ENCODE measurements around the gene STXBP3.
A peak's percentile ranks its signal among the peaks of the same experiment; 100 is the strongest.

Gene STXBP3

GRCh38 chr1:108708691-108709660 is 37.5 kb upstream of the STXBP3 start:
- DNase-seq (ENCODE audit: low read depth) = no peak
- H3K4me3 ChIP-seq (replicated peaks; ENCODE audit: low read depth, low read length) = no peak overlapping the region
- TF ChIP-seq, protein P1, sequence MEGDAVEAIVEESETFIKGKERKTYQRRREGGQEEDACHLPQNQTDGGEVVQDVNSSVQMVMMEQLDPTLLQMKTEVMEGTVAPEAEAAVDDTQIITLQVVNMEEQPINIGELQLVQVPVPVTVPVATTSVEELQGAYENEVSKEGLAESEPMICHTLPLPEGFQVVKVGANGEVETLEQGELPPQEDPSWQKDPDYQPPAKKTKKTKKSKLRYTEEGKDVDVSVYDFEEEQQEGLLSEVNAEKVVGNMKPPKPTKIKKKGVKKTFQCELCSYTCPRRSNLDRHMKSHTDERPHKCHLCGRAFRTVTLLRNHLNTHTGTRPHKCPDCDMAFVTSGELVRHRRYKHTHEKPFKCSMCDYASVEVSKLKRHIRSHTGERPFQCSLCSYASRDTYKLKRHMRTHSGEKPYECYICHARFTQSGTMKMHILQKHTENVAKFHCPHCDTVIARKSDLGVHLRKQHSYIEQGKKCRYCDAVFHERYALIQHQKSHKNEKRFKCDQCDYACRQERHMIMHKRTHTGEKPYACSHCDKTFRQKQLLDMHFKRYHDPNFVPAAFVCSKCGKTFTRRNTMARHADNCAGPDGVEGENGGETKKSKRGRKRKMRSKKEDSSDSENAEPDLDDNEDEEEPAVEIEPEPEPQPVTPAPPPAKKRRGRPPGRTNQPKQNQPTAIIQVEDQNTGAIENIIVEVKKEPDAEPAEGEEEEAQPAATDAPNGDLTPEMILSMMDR (IDR thresholded peaks at IDR 0.05; ENCODE audit: low read length, missing control alignments) = peak; percentile 9

GRCh38 chr1:108712606-108713150 is 33.8 kb upstream of the STXBP3 start, which contains the start of gene FNDC7:
Gene FNDC7, plus strand, starts transcription at chr1:108712908. Its CDS starts 26 bp downstream, at chr1:108712934.
- TF ChIP-seq, protein P1 (IDR thresholded peaks at IDR 0.05; ENCODE audit: low read length, missing control alignments) = no peak
- H3K4me3 ChIP-seq (replicated peaks; ENCODE audit: low read depth, low read length) = no peak within 1 kb of the TSS
- DNase-seq (ENCODE audit: low read depth) = no peak

DNA sequence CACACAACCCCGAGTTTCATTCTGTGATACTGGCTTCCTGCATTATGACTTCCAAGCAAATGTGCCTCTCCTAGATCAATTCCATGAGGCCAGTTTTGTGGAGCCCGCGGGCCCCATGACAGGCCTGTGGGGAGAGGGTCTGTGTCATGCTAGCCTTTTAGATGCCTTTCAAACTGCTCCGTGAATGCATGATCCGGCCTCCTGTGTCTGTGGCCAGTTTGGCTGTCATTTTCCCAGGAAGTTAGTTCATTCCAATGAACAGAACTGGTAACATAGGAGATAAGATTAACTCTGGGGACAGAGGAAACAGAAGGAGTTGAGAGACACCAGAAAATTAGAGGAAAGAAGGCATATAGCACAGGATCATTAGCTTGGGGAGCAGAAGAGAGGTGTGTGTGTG is 30.5 kb upstream of the STXBP3 start:
- H3K4me3 ChIP-seq (replicated peaks; ENCODE audit: low read depth, low read length) = no peak overlapping the region
- TF ChIP-seq, protein P1 (IDR thresholded peaks at IDR 0.05; ENCODE audit: low read length, missing control alignments) = no peak
- peak; percentile 27 for DNase-seq (ENCODE audit: low read depth)

GRCh38 chr1:108716437-108717230 is 29.8 kb upstream of the STXBP3 start:
- no peak for DNase-seq (ENCODE audit: low read depth)
- TF ChIP-seq, protein P1 (IDR thresholded peaks at IDR 0.05; ENCODE audit: low read length, missing control alignments) = no peak
- H3K4me3 ChIP-seq (replicated peaks; ENCODE audit: low read depth, low read length) = no peak overlapping the region

- H3K4me3 ChIP-seq (replicated peaks; ENCODE audit: low read depth, low read length) = no peak overlapping the region
- TF ChIP-seq, protein P1 (IDR thresholded peaks at IDR 0.05; ENCODE audit: low read length, missing control alignments) = no peak
- DNase-seq (ENCODE audit: low read depth) = no peak
These were observed 28.6 kb upstream of the STXBP3 start for GRCh38 chr1:108717774-108718316.

- peak; percentile 21 for DNase-seq (ENCODE audit: low read depth)
- H3K4me3 ChIP-seq (replicated peaks; ENCODE audit: low read depth, low read length) = no peak overlapping the region
- TF ChIP-seq, protein P1 (IDR thresholded peaks at IDR 0.05; ENCODE audit: low read length, missing control alignments) = no peak
These were observed 27.4 kb upstream of the STXBP3 start for GRCh38 chr1:108718927-108719655.
